ENCODE results near the gene PLCD1.
A peak's percentile ranks its signal among the peaks of the same experiment; 100 is the strongest.
"Not testable (repeated sequence)": the region's sequence is repeated elsewhere in the genome, so short reads cannot be mapped to it uniquely, and the experiment has no call there.

PLCD1 gene

GRCh38 chr3:38038447-38038911 lies 9.0 kb upstream of the PLCD1 start:
- peak in 1 of 3 donors; percentile 15 for DNase-seq (ENCODE audit: low read depth in 2 of 3, low spot score in 1 of 3)

- DNase-seq (ENCODE audit: low read depth in 2 of 3, low spot score in 1 of 3) = no peak
Measured at GRCh38 chr3:38036906-38037305, 7.5 kb upstream of the PLCD1 start.

GRCh38 chr3:38036286-38036685 lies 6.8 kb upstream of the PLCD1 start:
- DNase-seq (ENCODE audit: low read depth in 2 of 3, low spot score in 1 of 3) = no peak

- not testable (repeated sequence) for DNase-seq (ENCODE audit: low read depth in 2 of 3, low spot score in 1 of 3)
Measured at GRCh38 chr3:38034335-38034734, 4.9 kb upstream of the PLCD1 start.

- not testable (repeated sequence) for DNase-seq (ENCODE audit: low read depth in 2 of 3, low spot score in 1 of 3)
Measured at GRCh38 chr3:38033586-38033985, 4.1 kb upstream of the PLCD1 start.

- DNase-seq (ENCODE audit: low read depth in 2 of 3, low spot score in 1 of 3) = no peak
Measured at GRCh38 chr3:38032328-38032865, 3.0 kb upstream of the PLCD1 start.

- peak in 2 of 3 donors; percentile 21 to 35 for DNase-seq (ENCODE audit: low read depth in 2 of 3, low spot score in 1 of 3)
Measured at GRCh38 chr3:38031022-38031994, 1.9 kb upstream of the PLCD1 start.

- no peak for DNase-seq (ENCODE audit: low read depth in 2 of 3, low spot score in 1 of 3)
Measured at GRCh38 chr3:38030126-38031021, 932 bp upstream of the PLCD1 start.

- DNase-seq (ENCODE audit: low read depth in 2 of 3, low spot score in 1 of 3) = no peak
Measured at GRCh38 chr3:38028621-38029361, 651 bp downstream of the PLCD1 start.

GRCh38 chr3:38027466-38028465 lies 1.7 kb downstream of the PLCD1 start:
- no peak for DNase-seq (ENCODE audit: low read depth in 2 of 3, low spot score in 1 of 3)

- DNase-seq (ENCODE audit: low read depth in 2 of 3, low spot score in 1 of 3) = no peak
Measured at GRCh38 chr3:38026856-38027255, 2.6 kb downstream of the PLCD1 start.

GRCh38 chr3:38022896-38023709 lies 6.3 kb downstream of the PLCD1 start:
- no peak for DNase-seq (ENCODE audit: low read depth in 2 of 3, low spot score in 1 of 3)

- no peak for DNase-seq (ENCODE audit: low read depth in 2 of 3, low spot score in 1 of 3)
Measured at GRCh38 chr3:38022301-38022700, 7.1 kb downstream of the PLCD1 start.

GRCh38 chr3:38021196-38021595 lies 8.2 kb downstream of the PLCD1 start:
- DNase-seq (ENCODE audit: low read depth in 2 of 3, low spot score in 1 of 3) = no peak

- DNase-seq (ENCODE audit: low read depth in 2 of 3, low spot score in 1 of 3) = no peak
Measured at GRCh38 chr3:38020342-38020726, 9.1 kb downstream of the PLCD1 start.

GRCh38 chr3:38019658-38020341 lies 9.6 kb downstream of the PLCD1 start:
- DNase-seq (ENCODE audit: low read depth in 2 of 3, low spot score in 1 of 3) = no peak

GRCh38 chr3:38018296-38019266 lies 10.9 kb downstream of the PLCD1 start:
- no peak for DNase-seq (ENCODE audit: low read depth in 2 of 3, low spot score in 1 of 3)

Data from stimulated activated CD4-positive, alpha-beta T cell treated with anti-CD3 and anti-CD28 coated beads, Interleukin-12 subunit alpha, Interleukin-12 subunit beta, amount 100 ng/mL, for 48 hours (primary cell).